CD4-positive, alpha-beta T cell treated with Interleukin-12 subunit alpha and Interleukin-12 subunit beta, for 1 hour (primary cell): ENCODE measurements around the gene GLIS1.
A peak's percentile ranks its signal among the peaks of the same experiment; 100 is the strongest.

Experiments used
- DNase-seq: peaks from one replicate; pipeline ENCODE4 v3.0.0-alpha.2; 2020

Gene GLIS1

DNA sequence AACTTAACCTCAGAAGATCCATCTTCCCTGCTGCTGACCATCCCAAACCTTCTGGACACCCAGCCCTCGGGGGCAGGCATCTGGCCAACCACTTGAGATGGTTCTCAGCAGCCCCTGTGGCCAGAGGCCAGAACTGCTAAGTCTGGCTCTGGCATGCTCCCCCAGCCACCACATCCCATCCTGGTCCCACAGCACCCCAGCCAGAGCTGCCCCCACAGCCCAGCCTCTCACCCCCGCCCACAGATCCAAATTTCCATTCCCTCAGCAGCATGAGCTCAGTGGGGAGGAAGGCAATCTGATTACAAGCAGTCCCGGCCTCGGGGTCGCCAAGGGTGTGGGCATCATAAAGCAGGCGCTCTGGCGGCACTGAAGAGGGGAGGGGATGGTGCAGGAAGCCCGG is 45.6 kb downstream of the GLIS1 start:
- no peak for DNase-seq

DNA sequence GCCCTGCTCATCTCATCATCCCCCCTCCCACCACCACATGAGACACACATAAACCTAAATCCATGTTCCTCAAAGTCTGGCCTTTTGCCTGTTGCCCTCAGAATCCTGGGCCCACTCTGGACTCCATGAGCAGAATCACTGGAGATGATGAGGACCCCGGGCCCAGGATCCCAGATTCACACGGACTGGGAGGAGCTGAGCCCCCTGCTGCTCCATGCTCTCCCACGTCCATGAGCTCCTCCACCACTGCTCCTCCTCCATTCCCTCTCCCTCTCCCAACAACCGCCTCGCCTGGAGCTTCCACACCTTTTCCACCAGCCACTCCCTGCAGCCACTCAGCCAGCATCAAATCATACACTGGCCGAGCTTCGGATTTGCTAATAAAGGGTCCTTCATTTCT is 47.6 kb downstream of the GLIS1 start:
- no peak for DNase-seq

- DNase-seq: no peak
Observed at GRCh38 chr1:53690411-53690810, 48.6 kb downstream of the GLIS1 start.

DNA sequence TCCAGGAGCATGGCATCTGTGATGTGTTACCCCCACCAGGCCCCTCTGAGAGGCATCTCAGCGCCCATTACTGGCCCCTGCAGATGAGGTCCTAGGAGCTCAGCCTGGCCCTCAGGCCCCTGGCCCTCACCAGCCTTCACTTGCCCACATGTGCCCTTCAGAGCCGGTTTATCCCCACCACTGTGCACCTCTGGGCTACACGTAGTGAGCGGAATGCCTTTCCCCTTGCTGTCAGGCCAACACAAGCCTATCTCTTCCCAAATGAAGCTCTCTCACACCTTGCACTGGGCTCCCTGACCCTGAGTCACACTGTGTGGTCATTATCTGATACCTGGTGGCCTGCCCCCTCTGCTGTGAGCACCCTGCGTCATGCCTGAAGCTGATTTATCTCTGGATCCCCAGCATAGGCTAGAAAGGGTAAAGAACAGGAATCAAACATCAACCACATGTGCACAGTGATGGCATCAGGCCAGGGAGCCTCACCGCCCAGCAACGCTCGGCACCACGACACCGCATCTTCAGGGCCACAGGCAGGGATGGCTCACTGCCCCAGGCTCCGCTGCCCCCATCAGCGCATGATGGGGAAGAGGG is 49.1 kb downstream of the GLIS1 start:
- no peak for DNase-seq

DNA sequence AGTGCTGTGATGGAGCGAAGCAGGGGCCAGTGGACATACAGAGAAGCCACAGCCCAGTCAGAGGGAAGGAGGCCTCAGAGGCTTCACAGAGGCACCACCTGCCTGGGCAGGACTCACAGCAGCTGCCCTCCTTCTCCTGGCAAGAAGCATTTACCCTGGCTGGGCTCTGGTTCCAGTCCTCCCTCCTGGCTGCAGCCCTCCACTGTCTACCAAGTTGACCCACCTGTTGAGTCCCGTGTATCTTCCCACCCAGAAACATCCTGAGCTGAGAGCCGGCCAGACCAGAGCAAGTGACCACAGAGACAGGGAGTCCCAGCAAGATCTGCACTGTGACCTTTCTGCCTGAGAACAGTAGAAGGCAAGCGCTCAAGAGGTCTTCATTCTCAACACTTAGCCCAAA is 49.7 kb downstream of the GLIS1 start:
- no peak for DNase-seq

DNA sequence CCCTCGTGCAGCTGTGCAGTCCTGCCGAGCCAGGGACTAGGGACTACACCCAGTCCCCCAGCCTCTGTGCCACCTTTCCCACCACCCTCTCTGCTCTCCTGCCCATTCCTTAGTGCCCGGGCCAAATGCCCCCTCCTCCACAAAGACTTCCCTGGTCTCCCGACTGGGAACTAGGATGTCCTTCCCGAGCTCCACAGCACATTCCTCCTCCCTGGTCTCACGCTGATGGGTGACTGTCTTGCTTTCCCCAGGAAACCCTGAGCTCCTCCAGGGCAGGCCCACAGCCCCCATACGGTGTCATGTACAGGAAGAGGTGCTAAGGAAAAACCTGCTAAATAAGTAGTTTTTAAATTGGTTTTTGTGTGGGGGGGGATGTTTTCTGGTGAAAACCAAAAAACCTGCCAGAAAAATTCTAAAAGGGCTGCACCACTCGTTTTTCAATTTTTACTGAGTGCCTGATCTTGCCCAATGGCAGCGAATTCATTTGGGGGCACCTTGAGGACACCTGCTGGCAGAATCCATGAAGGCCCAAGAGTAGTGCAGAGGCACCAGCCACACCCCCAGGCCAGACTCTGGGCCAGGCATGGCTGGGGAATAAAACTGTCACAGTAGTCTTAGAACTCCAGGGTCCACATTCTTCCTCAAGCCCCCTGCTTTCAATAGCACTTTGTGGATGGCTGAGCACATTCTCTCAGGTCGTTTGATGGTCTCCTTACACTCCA is 50.4 kb downstream of the GLIS1 start:
- no peak for DNase-seq

DNA sequence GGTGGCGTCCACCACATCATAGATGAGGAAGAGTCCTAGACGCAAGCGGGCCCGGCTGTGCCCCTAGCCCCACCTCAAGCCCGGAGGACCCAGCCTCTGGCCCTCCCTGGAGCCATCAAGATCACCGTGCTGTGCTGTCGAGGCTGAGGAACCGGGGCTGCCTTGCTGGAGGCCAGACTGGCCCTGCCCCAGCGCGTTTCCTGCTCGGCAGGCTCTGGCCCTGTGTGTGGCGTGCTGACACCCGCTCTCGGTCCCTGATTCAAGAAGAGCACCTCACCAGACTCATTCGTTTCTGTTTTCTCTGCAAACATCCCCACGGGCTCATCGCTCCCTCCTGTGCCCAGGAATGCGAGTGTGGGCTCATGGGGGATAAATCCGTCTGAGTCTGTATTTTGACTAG is 51.1 kb downstream of the GLIS1 start:
- no peak for DNase-seq

DNA sequence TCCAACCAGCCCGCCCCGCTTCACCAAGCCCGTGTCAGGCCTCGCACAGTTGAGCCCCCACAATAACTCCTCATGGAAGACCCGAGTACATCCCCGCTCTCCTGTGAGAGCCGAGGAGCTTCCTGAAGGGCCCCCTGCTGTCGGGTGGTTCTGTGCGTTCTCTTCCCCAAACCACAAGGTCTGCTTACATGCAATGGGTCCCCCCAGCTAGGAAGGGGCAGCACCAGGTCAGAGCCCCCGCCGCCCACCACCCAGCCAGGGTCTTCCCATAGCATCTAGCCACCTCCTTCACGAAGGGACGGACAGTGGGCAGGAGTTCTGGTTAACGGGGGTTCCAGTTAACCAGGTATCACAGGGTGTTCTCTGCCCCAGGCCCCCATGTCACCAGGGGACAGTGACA is 51.5 kb downstream of the GLIS1 start:
- DNase-seq: no peak

GRCh38 chr1:53686965-53687267 is 52.0 kb downstream of the GLIS1 start:
- DNase-seq: no peak

DNA sequence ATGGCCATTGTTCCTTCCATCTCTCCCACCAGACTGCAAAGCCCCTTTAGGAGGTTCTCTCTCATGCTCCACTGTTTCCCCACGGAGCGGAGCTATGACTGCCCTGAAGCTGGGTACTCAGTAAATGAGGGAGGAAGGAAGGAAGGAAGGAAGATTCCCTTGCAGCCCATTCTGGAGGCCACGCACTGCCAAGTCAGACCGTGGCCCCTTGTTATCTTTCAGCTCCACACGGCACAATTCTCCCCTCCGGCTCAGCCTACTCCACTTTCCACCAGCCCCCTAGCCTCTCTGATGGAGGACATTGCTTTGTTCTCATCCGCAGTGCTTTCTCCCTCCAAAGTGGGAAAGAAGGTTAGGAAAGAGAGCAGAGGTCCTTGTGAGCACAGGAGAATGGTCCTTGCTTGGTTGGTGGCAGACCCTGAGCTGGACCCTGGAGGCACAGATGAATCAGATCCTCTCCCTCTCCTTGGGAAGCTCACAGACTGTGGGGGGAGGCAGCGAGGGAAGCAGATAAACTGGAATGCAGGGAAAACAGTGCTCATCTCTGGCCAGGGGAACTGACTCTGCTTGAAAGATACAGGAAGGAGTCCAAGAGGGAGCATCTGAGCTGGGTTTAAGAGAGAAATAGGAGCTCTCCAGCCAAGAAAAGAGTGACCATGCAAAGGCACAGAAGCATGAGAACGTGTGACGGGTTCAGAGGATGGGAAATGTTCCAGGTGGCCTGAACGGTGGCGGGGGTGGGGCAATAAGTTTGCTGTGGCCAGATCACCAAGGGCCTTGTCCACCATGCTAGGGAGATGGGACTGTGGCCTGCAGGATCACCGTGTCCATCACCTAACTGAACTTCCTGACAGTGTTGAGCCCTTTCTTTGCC is 52.6 kb downstream of the GLIS1 start:
- no peak for DNase-seq

DNA sequence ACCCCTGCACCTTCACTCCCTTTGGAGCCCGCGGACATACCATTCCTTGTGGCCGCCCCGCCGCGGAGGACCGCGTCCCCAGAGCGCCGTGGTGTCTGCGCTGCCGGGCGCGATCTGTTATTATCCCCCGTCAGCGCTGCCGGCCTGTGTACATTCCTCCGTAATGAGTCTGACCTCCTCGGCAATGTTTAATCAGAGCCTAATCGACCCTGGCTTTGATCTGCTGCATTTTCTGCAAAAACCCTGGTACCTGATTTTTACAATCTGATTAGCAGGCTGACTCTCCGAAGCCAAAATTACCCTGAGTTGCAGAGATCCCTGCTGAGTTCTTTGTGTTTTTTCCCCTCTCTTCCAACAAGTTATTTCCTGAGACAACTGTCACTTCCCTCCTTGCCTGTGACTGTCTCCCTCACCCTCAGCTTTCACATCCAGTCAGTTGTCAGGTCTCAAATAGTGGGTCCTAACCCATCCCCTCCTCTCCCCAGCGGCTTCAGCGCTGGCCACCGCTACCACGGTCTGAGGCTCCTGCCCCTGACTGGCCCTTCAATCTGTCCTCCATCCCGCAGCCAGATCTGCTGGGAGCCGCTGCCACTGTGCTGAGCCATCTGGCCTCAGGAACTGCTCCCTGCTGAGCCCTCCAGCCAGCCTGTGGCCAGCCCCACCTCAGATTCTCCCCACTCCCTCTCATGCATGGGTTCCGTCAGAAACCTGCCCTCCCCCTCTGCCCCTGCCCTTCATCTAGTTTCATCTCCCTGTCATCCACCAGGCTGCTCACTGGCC is 53.5 kb downstream of the GLIS1 start:
- no peak for DNase-seq

DNA sequence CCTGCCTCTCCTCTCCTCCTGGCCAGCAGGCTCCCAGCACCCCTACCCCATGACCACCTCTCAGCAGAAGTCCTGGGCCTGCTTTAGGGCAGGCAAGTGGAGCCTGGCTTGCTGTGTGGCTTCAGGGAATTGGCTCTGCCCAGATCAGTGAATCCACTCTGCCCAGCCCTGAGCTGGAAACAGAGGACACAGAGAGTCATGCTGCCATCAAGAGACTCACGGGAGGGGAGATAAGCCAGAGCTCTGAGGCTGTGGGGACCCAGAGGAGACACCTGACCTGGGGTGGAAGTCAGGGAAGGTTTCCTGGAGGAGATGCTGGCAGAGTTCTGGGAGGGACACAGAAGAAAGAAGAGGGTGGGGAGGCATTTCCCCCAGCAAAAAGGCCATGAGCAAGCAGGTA is 54.2 kb downstream of the GLIS1 start:
- DNase-seq: no peak

GRCh38 chr1:53683986-53684740 is 54.8 kb downstream of the GLIS1 start:
- DNase-seq: no peak

DNA sequence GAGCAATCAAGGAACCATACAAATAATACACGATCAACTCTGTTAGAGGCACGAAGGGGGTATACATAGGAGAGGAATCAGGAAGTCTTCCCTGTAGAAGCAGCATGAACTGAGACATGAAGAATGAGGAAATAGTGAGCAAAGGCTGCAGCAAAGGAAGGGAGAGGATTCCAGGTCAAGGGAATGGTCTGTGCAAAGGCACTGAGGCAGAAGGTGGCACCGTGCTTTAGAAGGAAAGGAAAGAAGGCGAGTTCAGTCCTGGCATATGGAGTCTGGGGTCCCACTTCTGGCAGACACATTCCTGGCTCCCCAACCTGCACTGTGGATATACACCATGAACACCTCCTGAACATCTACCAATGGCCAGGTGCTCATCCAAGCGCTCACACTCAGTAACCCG is 56.1 kb downstream of the GLIS1 start:
- DNase-seq: no peak

DNA sequence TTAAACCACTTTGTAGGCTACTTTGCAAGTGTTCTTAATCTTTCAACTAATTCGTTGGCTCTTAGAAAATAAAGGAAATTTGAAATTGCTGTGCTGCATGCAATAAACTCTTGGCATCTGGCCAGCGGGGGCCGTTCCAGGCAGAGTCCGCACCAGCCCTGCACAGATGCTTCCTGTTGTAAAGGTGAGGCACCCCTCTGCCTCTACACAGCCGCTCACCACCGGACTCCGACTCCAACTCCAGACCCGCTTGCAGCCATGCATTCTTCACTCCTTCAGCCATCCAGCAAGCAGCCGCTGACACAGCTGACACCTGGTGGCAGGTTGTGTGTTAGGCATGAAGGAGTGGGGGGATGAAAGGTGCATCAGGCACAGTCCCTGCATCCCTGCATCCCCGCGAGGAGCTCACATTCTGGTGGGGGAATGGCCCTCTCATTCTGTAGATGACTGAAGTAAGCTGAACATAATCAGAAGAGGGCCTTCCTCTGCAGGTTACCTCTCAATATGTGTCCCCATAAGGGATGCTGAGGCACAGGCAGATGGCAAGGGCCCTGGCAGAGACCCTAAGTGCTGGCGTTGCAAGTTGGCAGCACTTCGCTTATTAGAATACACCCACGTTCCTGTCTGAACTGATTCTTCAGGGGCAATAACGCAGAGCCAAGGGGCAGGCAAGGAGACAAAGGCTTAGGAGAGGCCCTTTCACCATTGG is 56.8 kb downstream of the GLIS1 start:
- peak; percentile 39 for DNase-seq

DNA sequence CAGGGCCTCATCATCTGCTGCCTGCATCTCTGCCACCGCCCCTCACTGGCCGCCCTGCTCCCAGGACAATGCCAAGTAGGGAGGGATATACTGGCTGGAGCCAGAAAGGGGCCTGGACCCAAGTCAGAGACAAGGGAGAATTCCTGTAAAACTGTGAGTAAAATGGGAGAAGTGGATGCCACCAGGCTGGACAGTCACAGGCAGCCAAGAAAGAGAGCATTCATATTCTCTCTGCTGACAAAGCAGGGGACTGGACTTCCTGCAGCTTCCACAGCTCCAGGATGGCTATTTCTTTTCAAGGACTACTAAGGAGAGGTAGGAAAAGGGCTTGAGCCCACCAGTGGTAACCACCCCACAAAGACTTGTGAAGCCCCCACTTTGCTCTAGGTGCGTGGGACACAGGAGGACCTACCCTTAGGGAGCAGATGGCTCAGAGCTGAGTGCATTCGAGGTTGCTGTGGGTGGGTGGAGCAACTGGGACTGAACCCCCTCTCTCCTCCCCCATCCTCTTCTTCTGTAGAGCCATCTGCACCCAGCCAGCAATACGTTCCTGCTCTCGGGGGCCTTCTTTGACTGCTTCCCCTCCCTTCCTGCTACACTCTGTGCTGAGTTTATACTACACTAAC is 57.5 kb downstream of the GLIS1 start:
- no peak for DNase-seq

- DNase-seq: no peak
Observed at GRCh38 chr1:53680868-53681267, 58.1 kb downstream of the GLIS1 start.

- DNase-seq: no peak
Observed at GRCh38 chr1:53678938-53679825, 59.8 kb downstream of the GLIS1 start.

- DNase-seq: no peak
Observed at GRCh38 chr1:53678507-53678906, 60.5 kb downstream of the GLIS1 start.

DNA sequence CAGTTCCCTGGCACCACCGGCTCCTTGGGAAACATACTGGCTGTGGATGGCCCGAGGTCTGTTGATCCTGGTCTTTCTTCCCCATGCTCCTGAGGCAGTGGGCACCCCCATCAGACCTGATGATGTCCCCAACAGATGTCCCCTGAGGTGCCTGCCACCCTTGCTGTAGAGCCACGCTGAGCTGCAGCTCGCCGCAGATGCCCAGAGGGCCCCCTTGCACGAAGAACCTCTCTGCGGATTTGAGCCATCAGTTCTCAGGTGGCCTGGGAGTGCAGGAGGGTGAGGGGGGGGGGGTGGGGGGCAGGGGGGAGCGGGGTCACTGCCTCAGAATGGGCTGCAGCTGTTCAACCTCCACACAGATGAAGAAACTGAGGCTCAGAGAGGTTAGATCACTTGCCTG is 60.9 kb downstream of the GLIS1 start:
- DNase-seq: no peak
